ENCODE data around the gene OPA1. TPM values are rescaled to one million over a fixed set of nuclear protein-coding genes. Genes with fewer than 3 reads are reported as not detected.

OPA1 gene
- total and polyA plus RNA-seq, 2 of the 13 experiments (the other 11 are each of a cell fraction or from before 2014, with no cell fraction given), result 26.7 to 78.5 TPM

GRCh38 chr3:193592841-193593667 lies at the start of gene OPA1 (continued):
- TF ChIP-seq ARID5B (CRISPR knock-in tag; IDR thresholded peaks at IDR 0.05), result peak; percentile 79
- TF ChIP-seq JUNB (CRISPR knock-in tag; IDR thresholded peaks at IDR 0.05; ENCODE audit: borderline replicate concordance), result no peak; the same call in 1 of the 2 replicates
- TF ChIP-seq ZNF703 (CRISPR knock-in tag; IDR thresholded peaks at IDR 0.05; ENCODE audit: borderline replicate concordance), result no peak
- TF ChIP-seq JDP2 (CRISPR knock-in tag; IDR thresholded peaks at IDR 0.05; ENCODE audit: borderline replicate concordance), result no peak
- TF ChIP-seq ATAD3A (CRISPR knock-in tag; IDR thresholded peaks at IDR 0.05), result 0 out of 2 replicates have a peak, but pooled peaks have one; percentile 30
- TF ChIP-seq ZNF383 (CRISPR knock-in tag; IDR thresholded peaks at IDR 0.05; ENCODE audit: borderline replicate concordance), result no peak
- no peak for TF ChIP-seq ZNF879 (CRISPR knock-in tag; IDR thresholded peaks at IDR 0.05)
- TF ChIP-seq AHR (CRISPR knock-in tag; IDR thresholded peaks at IDR 0.05), result peak; percentile 97
- peak; percentile 51 for TF ChIP-seq AGO2 (optimal IDR thresholded peaks at IDR 0.05; ENCODE audit: low read depth, low read length)
- TF ChIP-seq MAFK (conservative IDR thresholded peaks at IDR 0.05 in 1 of 2, IDR thresholded peaks at IDR 0.05 in 1 of 2; ENCODE audit: low read length in 2 of 2), result no peak
- peak; percentile 46; the same call in 1 of the 2 replicates for TF ChIP-seq GATA4 (IDR thresholded peaks at IDR 0.05; ENCODE audit: borderline replicate concordance, low read depth)
- TF ChIP-seq ZZZ3 (CRISPR knock-in tag; IDR thresholded peaks at IDR 0.05; ENCODE audit: borderline replicate concordance), result peak; percentile 95; the same call in 1 of the 2 replicates
- no peak for TF ChIP-seq SNAI1 (CRISPR knock-in tag; IDR thresholded peaks at IDR 0.05; ENCODE audit: borderline replicate concordance)
- peak; percentile 89 for TF ChIP-seq ZNF501 (CRISPR knock-in tag; IDR thresholded peaks at IDR 0.05)
- TF ChIP-seq MEIS1 (CRISPR knock-in tag; IDR thresholded peaks at IDR 0.05; ENCODE audit: borderline replicate concordance), result peak; percentile 36; the same call in 1 of the 2 replicates
- TF ChIP-seq TP53 (CRISPR knock-in tag; conservative IDR thresholded peaks at IDR 0.05), result no peak; the same call in 1 of the 2 replicates
- TF ChIP-seq FOXC1 (CRISPR knock-in tag; IDR thresholded peaks at IDR 0.05; ENCODE audit: borderline replicate concordance), result peak; percentile 93; the same call in 1 of the 2 replicates
- TF ChIP-seq RXRA (CRISPR knock-in tag; IDR thresholded peaks at IDR 0.05), result peak; percentile 93
- peak; percentile 99 for TF ChIP-seq IRF2 (CRISPR knock-in tag; IDR thresholded peaks at IDR 0.05)
- no peak for TF ChIP-seq ZNF557 (CRISPR knock-in tag; IDR thresholded peaks at IDR 0.05)
- TF ChIP-seq ZNF761 (CRISPR knock-in tag; conservative IDR thresholded peaks at IDR 0.05), result peak; percentile 91; the same call in 1 of the 2 replicates
- peak; percentile 79; the same call in 1 of the 2 replicates for TF ChIP-seq FOXK2 (IDR thresholded peaks at IDR 0.05)
- TF ChIP-seq ETV5 (CRISPR knock-in tag; IDR thresholded peaks at IDR 0.05; ENCODE audit: borderline replicate concordance), result peak; percentile 90
